Retinal pigment epithelial cell (primary cell): Measurements from ENCODE around the gene TDRD9.

Source experiments
- DNase-seq: peaks from one replicate; pipeline ENCODE4 v3.0.0-alpha.2; 2010; ENCODE audit warnings: low read depth
- H3K4me3 ChIP-seq: 2 replicates; pipeline ENCODE4 v1.5.1; 2011; ENCODE audit warnings: mild to moderate bottlenecking, low read length, control low read depth, moderate library complexity
- TF ChIP-seq, protein P1 (sequence below): conservative IDR thresholded peaks from 2 replicates; pipeline ENCODE4 v1.5.1; 2011; ENCODE audit warnings: low read depth, low read length, control low read depth, inconsistent platforms

Gene TDRD9

DNA sequence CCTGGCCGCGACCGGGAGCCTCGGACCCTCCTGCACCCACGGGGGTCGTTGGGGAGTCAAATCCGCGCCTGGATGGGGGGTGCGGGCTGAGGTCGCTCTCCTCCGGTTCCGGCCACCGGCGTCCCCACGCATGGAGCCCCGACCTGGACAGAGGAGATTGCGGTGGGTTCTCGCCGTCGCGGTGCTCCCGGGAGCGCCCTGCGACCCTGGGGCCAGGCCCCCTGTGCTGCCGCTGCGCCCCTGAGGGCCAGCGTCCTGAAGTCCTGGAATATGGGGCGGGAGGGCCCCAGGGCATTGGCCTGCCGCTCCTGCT is 157.6 kb downstream of the TDRD9 start:
- TF ChIP-seq, protein P1, sequence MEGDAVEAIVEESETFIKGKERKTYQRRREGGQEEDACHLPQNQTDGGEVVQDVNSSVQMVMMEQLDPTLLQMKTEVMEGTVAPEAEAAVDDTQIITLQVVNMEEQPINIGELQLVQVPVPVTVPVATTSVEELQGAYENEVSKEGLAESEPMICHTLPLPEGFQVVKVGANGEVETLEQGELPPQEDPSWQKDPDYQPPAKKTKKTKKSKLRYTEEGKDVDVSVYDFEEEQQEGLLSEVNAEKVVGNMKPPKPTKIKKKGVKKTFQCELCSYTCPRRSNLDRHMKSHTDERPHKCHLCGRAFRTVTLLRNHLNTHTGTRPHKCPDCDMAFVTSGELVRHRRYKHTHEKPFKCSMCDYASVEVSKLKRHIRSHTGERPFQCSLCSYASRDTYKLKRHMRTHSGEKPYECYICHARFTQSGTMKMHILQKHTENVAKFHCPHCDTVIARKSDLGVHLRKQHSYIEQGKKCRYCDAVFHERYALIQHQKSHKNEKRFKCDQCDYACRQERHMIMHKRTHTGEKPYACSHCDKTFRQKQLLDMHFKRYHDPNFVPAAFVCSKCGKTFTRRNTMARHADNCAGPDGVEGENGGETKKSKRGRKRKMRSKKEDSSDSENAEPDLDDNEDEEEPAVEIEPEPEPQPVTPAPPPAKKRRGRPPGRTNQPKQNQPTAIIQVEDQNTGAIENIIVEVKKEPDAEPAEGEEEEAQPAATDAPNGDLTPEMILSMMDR = no peak
- no peak overlapping the region for H3K4me3 ChIP-seq
- no peak for DNase-seq

DNA sequence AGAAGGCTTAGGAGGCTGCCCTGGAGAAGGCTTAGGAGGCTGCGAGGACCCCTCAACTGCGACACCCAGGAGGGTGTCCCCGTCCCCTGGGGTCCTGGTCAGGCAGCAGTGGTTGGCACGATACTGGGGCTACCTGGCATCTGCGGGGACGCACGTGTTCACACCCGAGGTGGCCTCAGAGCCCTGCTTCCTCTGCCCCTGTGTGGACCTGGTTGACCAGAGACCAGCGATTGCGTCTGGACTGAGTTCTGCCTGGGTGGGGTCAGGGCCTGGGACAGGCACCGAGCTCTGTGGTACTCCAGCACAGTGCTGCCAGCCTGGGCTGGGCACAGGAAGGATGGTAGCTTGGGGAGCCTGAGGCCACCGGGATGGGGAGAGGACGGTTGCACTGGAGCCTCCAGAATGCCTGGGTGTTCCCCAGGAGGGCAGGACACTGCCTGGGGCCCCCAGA is 158.0 kb downstream of the TDRD9 start:
- H3K4me3 ChIP-seq = no peak overlapping the region
- TF ChIP-seq, protein P1 = no peak
- DNase-seq = no peak

DNA sequence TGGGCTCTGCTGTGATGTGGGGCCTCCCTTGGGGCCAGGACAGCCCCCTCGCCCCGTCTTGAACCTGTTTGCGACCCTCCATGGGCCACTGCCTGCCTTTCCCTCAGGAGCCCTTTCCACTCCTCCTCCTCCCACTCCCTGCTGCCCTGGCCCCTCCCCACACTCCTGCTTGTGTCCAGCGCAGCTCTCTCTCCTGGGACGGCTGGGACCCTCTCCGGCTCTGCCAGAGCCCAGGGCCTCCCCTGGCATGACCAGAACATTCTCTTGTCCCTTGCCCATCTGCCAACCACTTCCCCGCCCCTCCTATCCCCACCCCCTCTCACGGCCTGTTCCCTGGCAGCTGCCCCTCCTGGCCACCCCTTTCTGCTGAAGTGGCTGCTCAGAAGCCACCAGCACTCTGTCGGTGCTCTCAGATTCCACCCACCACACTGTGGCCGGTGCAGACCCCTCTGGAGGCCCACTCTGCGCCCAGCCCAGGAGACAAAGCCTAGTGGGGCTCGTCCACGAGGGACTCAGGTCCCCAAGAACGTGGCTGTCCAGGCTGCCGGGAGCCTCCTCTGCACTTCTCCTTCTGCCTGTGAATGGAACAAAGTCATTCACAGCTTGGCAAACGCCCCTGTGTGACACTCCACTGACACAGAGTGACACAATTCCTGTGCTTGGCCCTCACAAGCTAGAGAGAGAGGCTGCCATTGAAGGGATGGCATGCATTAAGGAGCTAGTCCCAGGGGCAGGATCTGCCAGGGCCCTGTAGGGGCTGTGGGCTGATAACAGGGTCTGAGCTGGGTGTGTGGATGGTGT is 158.6 kb downstream of the TDRD9 start:
- DNase-seq = no peak
- H3K4me3 ChIP-seq = no peak overlapping the region
- TF ChIP-seq, protein P1 = no peak

DNA sequence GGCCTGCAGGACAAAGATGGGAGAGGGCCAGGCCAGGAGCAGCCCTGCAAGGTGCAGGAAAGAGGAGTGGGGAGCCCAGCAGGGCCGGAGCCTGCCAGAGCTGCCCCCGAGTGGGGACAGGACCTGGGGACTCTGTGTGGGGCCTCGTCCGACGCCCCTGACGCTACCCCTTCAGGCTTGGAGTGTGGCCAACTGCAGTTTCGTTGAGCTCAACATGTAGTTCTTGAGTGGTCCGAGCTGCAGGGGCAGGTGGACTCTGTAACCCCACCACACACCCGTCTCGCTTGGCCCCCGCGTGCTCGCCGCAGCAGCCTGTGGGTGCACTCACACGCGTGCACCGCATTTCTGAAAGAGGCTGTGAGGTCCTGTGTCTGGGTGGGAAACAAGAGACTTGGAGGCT is 159.2 kb downstream of the TDRD9 start:
- TF ChIP-seq, protein P1 = no peak
- DNase-seq = no peak
- no peak overlapping the region for H3K4me3 ChIP-seq

DNA sequence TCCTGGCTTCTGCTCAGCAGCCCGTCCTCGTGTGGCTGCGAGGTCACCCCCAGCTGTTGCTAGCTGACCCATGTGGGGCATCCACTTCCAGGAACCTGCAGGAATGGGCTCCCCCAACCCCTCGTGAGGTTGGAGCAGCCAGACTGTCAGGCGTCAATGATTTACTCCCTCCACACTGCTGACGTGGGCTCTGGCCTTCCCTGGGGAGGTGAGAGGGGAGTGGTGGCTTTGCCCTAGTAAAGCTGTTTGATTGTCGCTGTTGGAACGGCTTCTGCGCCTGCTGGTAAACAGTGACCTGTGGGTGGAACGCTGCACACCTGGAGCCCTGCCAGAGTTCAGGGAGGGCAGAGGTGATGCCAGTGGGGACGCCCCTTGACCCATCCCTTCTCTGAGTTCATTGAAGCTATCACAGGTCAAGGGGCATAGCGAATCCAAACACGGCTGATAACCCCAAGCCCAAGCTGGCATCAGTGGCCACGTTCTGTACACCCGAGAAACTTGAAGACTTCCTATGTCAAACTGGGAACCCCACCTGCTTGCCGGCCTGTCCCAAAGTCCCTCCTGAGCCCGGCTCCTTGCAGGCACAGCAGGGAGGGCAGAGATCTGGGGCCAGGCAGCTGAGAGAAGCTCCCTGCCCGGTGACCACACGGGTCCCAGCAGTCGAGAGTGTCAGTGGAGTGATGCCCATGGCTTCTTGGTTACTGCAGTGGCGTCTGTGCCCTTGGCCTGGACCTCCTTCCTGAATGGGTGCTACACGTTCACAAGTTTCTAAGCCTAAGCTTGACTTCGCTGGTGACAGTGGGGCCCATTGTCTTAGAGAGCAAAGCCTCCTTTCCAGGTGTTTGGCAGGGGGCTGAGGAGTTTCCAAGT is 160.0 kb downstream of the TDRD9 start:
- H3K4me3 ChIP-seq = no peak overlapping the region
- TF ChIP-seq, protein P1 = no peak
- DNase-seq = no peak

DNA sequence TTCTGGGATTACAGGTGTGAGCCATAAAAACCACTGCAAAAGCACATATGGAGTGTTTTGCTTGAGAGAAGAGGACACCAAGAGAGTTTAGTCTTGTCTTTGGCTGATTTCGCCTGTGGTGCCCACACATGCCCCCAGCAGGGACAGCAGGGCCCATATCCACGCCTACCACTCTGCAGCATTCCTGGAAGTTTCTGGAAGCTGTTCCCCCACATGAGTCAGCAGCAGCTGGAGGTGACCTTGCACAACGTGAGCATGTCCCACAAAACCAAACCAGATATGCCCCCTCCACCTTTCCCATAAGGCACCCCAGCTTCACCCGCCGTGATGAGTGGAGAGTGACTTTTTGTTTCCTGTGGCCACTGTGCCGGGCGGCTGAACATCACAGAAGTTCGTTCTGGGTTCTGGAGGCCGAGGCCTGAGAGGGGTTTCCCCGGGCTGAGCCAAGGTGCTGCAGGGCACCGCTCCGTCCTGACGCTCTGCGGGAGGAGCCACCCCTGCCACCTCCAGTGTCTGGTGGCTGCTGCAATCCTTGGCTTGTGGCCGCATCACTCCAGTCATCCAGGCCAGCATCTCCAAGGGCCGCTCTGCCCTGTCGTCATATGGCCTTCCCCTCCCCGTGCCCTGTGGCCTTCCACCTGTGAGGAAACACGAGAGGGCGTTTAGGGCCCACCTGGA is 162.0 kb downstream of the TDRD9 start:
- no peak for DNase-seq
- TF ChIP-seq, protein P1 = no peak
- no peak overlapping the region for H3K4me3 ChIP-seq
